Nephron progenitor cell (in vitro differentiated cells): ENCODE data around the gene NBAS.

Experiments used
- DNase-seq: peaks from one replicate; pipeline ENCODE4 v3.0.0; 2021
- H3K27ac Mint-ChIP-seq: 2 replicates; pipeline ENCODE4 v1.8.0; 2021; ENCODE audit warnings: mild to moderate bottlenecking, moderate library complexity, mixed read lengths
- H3K27me3 Mint-ChIP-seq: 2 replicates; pipeline ENCODE4 v1.8.0; 2021; ENCODE audit warnings: mild to moderate bottlenecking, low read depth, mixed read lengths; ENCODE audit not compliant: poor library complexity
- H3K36me3 Mint-ChIP-seq: 2 replicates; pipeline ENCODE4 v1.8.0; 2021; ENCODE audit warnings: low read depth, mixed read lengths
- H3K4me1 Mint-ChIP-seq: 2 replicates; pipeline ENCODE4 v1.8.0; 2021; ENCODE audit warnings: mixed read lengths
- H3K4me3 Mint-ChIP-seq: 2 replicates; pipeline ENCODE4 v1.8.0; 2021; ENCODE audit warnings: mild to moderate bottlenecking, moderate library complexity, mixed read lengths
- H3K9me3 Mint-ChIP-seq: 2 replicates; pipeline ENCODE4 v1.8.0; 2021; ENCODE audit warnings: mild to moderate bottlenecking, moderate library complexity, mixed read lengths
- CTCF ChIP-seq: fragments of 200-600 bp; sonication (generic); IDR thresholded peaks from 2 replicates; pipeline ENCODE4 v1.5.0; 2021; ENCODE audit warnings: antibody characterized with exemption

NBAS gene

GRCh38 chr2:15158100-15158499, 403.0 kb downstream of the NBAS start:
- H3K27me3 Mint-ChIP-seq, result peaks cover 7% of the 10 kb centered on the region
- DNase-seq, result peak; percentile 39
- H3K4me1 Mint-ChIP-seq, result peaks cover 70% of the 10 kb centered on the region
- TF ChIP-seq CTCF, result no peak
- no peaks in the 10 kb centered on the region for H3K9me3 Mint-ChIP-seq
- no peak overlapping the region for H3K4me3 Mint-ChIP-seq
- H3K36me3 Mint-ChIP-seq, result no peaks in the 10 kb centered on the region
- peak overlapping the region; percentile 51 for H3K27ac Mint-ChIP-seq

- H3K9me3 Mint-ChIP-seq, result peaks cover 9% of the 10 kb centered on the region
- TF ChIP-seq CTCF, result no peak
- H3K4me3 Mint-ChIP-seq, result no peak overlapping the region
- H3K27ac Mint-ChIP-seq, result peak overlapping the region; percentile 94
- H3K36me3 Mint-ChIP-seq, result peaks cover 6% of the 10 kb centered on the region
- DNase-seq, result no peak
- H3K27me3 Mint-ChIP-seq, result peaks cover 4% of the 10 kb centered on the region
- H3K4me1 Mint-ChIP-seq, result peaks cover 52% of the 10 kb centered on the region
Measured at GRCh38 chr2:15155959-15156574, 405.1 kb downstream of the NBAS start.

GRCh38 chr2:15154297-15154696, 406.8 kb downstream of the NBAS start:
- Mint-ChIP-seq H3K27ac (no peak overlapping the region), H3K27me3 (peaks cover 4% of the 10 kb centered on the region), H3K9me3 (peaks cover 9% of the 10 kb centered on the region), H3K4me3 (no peak overlapping the region), H3K4me1 (peaks cover 43% of the 10 kb centered on the region), H3K36me3 (peaks cover 6% of the 10 kb centered on the region)
- no peak for TF ChIP-seq CTCF
- DNase-seq, result no peak

- no peak overlapping the region for H3K4me3 Mint-ChIP-seq
Measured at GRCh38 chr2:15152382-15152781, 408.8 kb downstream of the NBAS start.

GRCh38 chr2:15149063-15149462, 412.1 kb downstream of the NBAS start:
- H3K4me3 Mint-ChIP-seq, result no peak overlapping the region
- H3K27ac Mint-ChIP-seq, result peak overlapping the region; percentile 24
- H3K27me3 Mint-ChIP-seq, result no peaks in the 10 kb centered on the region
- TF ChIP-seq CTCF, result no peak
- no peak for DNase-seq
- peaks cover 9% of the 10 kb centered on the region for H3K9me3 Mint-ChIP-seq
- peaks cover 18% of the 10 kb centered on the region for H3K4me1 Mint-ChIP-seq
- H3K36me3 Mint-ChIP-seq, result peaks cover 6% of the 10 kb centered on the region

More at GRCh38 chr2:15152382-15152781, 408.8 kb downstream of the NBAS start:
- H3K27me3 Mint-ChIP-seq, result peaks cover 4% of the 10 kb centered on the region
- no peak for DNase-seq
- no peak overlapping the region for H3K27ac Mint-ChIP-seq
- H3K4me1 Mint-ChIP-seq, result peaks cover 40% of the 10 kb centered on the region
- TF ChIP-seq CTCF, result no peak
- peaks cover 6% of the 10 kb centered on the region for H3K36me3 Mint-ChIP-seq
- peaks cover 9% of the 10 kb centered on the region for H3K9me3 Mint-ChIP-seq

GRCh38 chr2:15147591-15147990, 413.5 kb downstream of the NBAS start:
- Mint-ChIP-seq H3K36me3 (peaks cover 1% of the 10 kb centered on the region), H3K4me1 (peaks cover 26% of the 10 kb centered on the region), H3K4me3 (no peak overlapping the region), H3K27ac (no peak overlapping the region), H3K9me3 (peaks cover 5% of the 10 kb centered on the region), H3K27me3 (peaks cover under 1% of the 10 kb centered on the region)
- no peak for DNase-seq
- no peak for TF ChIP-seq CTCF
